Calu3 (cell line): ENCODE measurements around the gene RPS19BP1. TPM values are rescaled to one million over a fixed set of nuclear protein-coding genes. Genes with fewer than 3 reads are reported as not detected.
A peak's percentile ranks its signal among the peaks of the same experiment; 100 is the strongest.

Source experiments
- BruUV-seq: library from RNA; stranded (reverse); fragments of 400-500 nt; replicated peaks from 2 replicates; lab custom pipeline; 2021; lab: Mats Ljungman, UMichigan
- CTCF ChIA-PET: fragments of 300-600 bp; sonication (Branson Sonifier 250); formaldehyde crosslinking; loops from one replicate; lab custom pipeline; 2022; ENCODE audit warnings: antibody characterized with exemption; lab: Charles Lee
- DNase-seq: peaks from one replicate; pipeline ENCODE4 v3.0.0; 2022
- H3K27ac Mint-ChIP-seq: one replicate; pipeline ENCODE4 v1.8.0; 2022; ENCODE audit warnings: mixed read lengths; ENCODE audit not compliant: unreplicated experiment
- H3K27me3 Mint-ChIP-seq: one replicate; pipeline ENCODE4 v1.8.0; 2022; ENCODE audit warnings: mixed read lengths; ENCODE audit not compliant: unreplicated experiment
- H3K36me3 Mint-ChIP-seq: one replicate; pipeline ENCODE4 v1.8.0; 2022; ENCODE audit warnings: mild to moderate bottlenecking, moderate library complexity, mixed read lengths; ENCODE audit not compliant: insufficient read depth, unreplicated experiment
- H3K4me1 Mint-ChIP-seq: one replicate; pipeline ENCODE4 v1.8.0; 2022; ENCODE audit warnings: mild to moderate bottlenecking, low read depth, mixed read lengths; ENCODE audit not compliant: unreplicated experiment
- H3K4me3 Mint-ChIP-seq: one replicate; pipeline ENCODE4 v1.8.0; 2022; ENCODE audit warnings: mild to moderate bottlenecking, low read depth, moderate library complexity, mixed read lengths; ENCODE audit not compliant: unreplicated experiment
- H3K9me3 Mint-ChIP-seq: one replicate; pipeline ENCODE4 v1.8.0; 2022; ENCODE audit warnings: low read depth, mixed read lengths; ENCODE audit not compliant: unreplicated experiment
- CTCF ChIP-seq: fragments of 200-600 bp; IDR thresholded peaks from one replicate; pipeline ENCODE4 v1.8.0; 2022; ENCODE audit warnings: antibody characterized with exemption; ENCODE audit not compliant: unreplicated experiment
- intact Hi-C: fragments of 100-400 bp; cut with micrococcal nuclease; formaldehyde crosslinking; loops from one replicate; pipeline ENCODE4 v1.10.0; 2022; ENCODE audit not compliant: unreplicated experiment
- total RNA-seq: library from RNA; stranded (reverse); gene quantifications from 2 replicates; pipeline ENCODE4 v1.2.3, GENCODE V29; 2022

RPS19BP1 gene
- total RNA-seq, 1 experiment from 2014 or later, result 87.7 TPM

- BruUV-seq, result no TSS peak
- intact Hi-C loops, result loop anchor here (5.0 kb wide), 1 partner anchor 502 kb away; no protein-coding TSS in a partner anchor
- Mint-ChIP-seq H3K4me1 (peaks cover 20% of the 10 kb centered on the region), H3K9me3 (no peaks in the 10 kb centered on the region), H3K27ac (no peak overlapping the region), H3K27me3 (peaks cover 10% of the 10 kb centered on the region), H3K4me3 (no peak overlapping the region), H3K36me3 (peaks cover 30% of the 10 kb centered on the region)
- no peak for TF ChIP-seq CTCF
- CTCF ChIA-PET, result interaction anchor here (1.1 to 2.1 kb wide), 5 partner anchors 136 to 501 kb away, joined by 3 to 8 read pairs (median 3); partner anchors contain the start of gene TAB1
- DNase-seq, result no peak
Measured at GRCh38 chr22:39535357-39535725, 2.8 kb upstream of the RPS19BP1 start.

DNA sequence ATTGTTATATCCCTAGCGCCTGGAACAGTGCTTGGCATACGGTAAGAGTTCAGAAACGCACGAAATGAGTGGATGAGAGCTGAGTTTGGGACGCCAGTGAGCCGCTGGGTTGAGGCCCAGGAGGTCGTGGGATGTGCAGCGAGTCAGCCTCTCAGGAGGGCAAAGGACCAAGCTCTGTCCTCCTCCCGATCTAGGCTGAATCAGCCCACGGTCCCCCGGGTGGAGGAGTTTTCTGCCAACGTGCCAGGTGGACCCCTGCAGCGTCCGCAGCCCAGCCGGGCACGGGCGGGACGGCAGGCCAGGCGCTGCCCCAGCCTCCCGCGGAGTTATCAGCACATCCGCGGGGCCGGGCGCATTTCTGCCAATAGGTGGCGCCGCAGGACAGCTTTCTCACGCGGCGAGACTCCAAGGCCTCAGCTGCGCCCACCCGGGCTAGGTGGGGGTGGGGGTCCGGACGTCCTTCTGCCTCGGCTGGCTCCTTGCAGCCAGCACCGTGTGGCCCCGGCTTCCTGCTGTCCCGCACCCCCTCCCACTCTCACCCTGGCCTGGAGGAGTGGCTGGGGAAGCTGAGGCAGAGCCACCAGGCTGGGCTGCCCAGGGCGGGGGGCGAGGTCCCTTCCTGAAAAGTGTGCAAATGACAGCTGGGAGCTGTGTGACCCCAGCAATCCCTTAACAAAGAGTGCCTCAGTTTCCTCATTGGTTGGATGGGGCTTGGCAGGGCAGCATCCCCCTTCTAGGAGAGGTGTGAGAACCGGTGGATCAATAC, 2.2 kb upstream of the RPS19BP1 start:
- CTCF ChIA-PET, result interaction anchor here (0.6 to 2.1 kb wide), 6 partner anchors 97 to 502 kb away, joined by 3 to 8 read pairs (median 4); partner anchors contain the start of gene TAB1
- Mint-ChIP-seq H3K9me3 (no peaks in the 10 kb centered on the region), H3K4me3 (no peak overlapping the region), H3K4me1 (peaks cover 25% of the 10 kb centered on the region), H3K36me3 (peaks cover 36% of the 10 kb centered on the region), H3K27me3 (peaks cover 4% of the 10 kb centered on the region), H3K27ac (no peak overlapping the region)
- intact Hi-C loops, result loop anchor here (5.0 kb wide), 1 partner anchor 503 kb away; no protein-coding TSS in a partner anchor
- peak; percentile 95 for TF ChIP-seq CTCF
- peak; percentile 87 for DNase-seq
- BruUV-seq, result no TSS peak

- BruUV-seq, result no TSS peak
- intact Hi-C loops, result no loop called here
- no peak for DNase-seq
- Mint-ChIP-seq H3K27me3 (no peaks in the 10 kb centered on the region), H3K27ac (no peak overlapping the region), H3K4me1 (peaks cover 32% of the 10 kb centered on the region), H3K36me3 (peaks cover 43% of the 10 kb centered on the region), H3K9me3 (no peaks in the 10 kb centered on the region), H3K4me3 (no peak overlapping the region)
- no peak for TF ChIP-seq CTCF
- CTCF ChIA-PET, result interaction anchor here (1.1 to 2.1 kb wide), 3 partner anchors 490 to 503 kb away, joined by 3 to 8 read pairs (median 4); no protein-coding TSS in a partner anchor
Measured at GRCh38 chr22:39534092-39534506, 1.6 kb upstream of the RPS19BP1 start.

- Mint-ChIP-seq H3K9me3 (no peaks in the 10 kb centered on the region), H3K36me3 (peaks cover 67% of the 10 kb centered on the region), H3K4me3 (peak overlapping the region; percentile 98), H3K27me3 (no peaks in the 10 kb centered on the region), H3K27ac (peak overlapping the region; percentile 1), H3K4me1 (peaks cover 54% of the 10 kb centered on the region)
- DNase-seq, result peak; percentile 35
- intact Hi-C loops, result no loop called here
- TSS peak; percentile 62 for BruUV-seq
- CTCF ChIA-PET, result no interaction called here
- TF ChIP-seq CTCF, result peak; percentile 32
Measured at GRCh38 chr22:39530692-39531331, 1.7 kb downstream of the RPS19BP1 start.
